DND-41 (cell line): Measurements from ENCODE around the gene GPR55.

Experiments used
- ATAC-seq: fragments of 200-7000 bp; cut with Tn5 transposase; 3 replicates; pipeline ENCODE4 v1.9.1; 2021; ENCODE audit warnings: low read depth; ENCODE audit not compliant: insufficient read depth
- DNase-seq: peaks from one replicate; pipeline ENCODE4 v3.0.0-alpha.2; 2020
- H2AFZ ChIP-seq: 2 replicates; pipeline ENCODE4 v1.6.0; 2012; ENCODE audit warnings: low read depth, low read length
- H3K27ac ChIP-seq: 2 replicates; pipeline ENCODE4 v1.5.1; 2012; ENCODE audit warnings: low read length, inconsistent platforms
- H3K27me3 ChIP-seq: fragments of 200-600 bp; sonication (generic); 2 replicates; pipeline ENCODE4 v1.6.0; 2012; ENCODE audit warnings: low read length, mild to moderate bottlenecking, inconsistent platforms; ENCODE audit not compliant: insufficient read depth, poor library complexity
- H3K36me3 ChIP-seq: 2 replicates; pipeline ENCODE4 v1.5.1; 2012; ENCODE audit warnings: low read length, inconsistent platforms; ENCODE audit not compliant: insufficient read depth
- H3K4me1 ChIP-seq: 2 replicates; pipeline ENCODE4 v1.5.1; 2012; ENCODE audit warnings: mild to moderate bottlenecking, low read length; ENCODE audit not compliant: insufficient read depth
- H3K4me2 ChIP-seq: 2 replicates; pipeline ENCODE4 v1.6.0; 2012; ENCODE audit warnings: mild to moderate bottlenecking, moderate library complexity, low read length, inconsistent platforms; ENCODE audit not compliant: insufficient read depth
- H3K4me3 ChIP-seq, 2 experiments: fragments of 200-600 bp in 1 of 2; shearing (Covaris generic) in 1 of 2; 2 replicates each; pipeline ENCODE4 v1.5.1; 2012 to 2016; ENCODE audit warnings: inconsistent platforms in 2 of 2, low read length in 2 of 2, mild to moderate bottlenecking in 2 of 2, low read depth in 1 of 2, moderate library complexity in 1 of 2
- H3K79me2 ChIP-seq: 2 replicates; pipeline ENCODE4 v1.6.0; 2012; ENCODE audit warnings: low read length, inconsistent platforms; ENCODE audit not compliant: insufficient read depth
- H3K9ac ChIP-seq: 2 replicates; pipeline ENCODE4 v1.6.0; 2012; ENCODE audit warnings: low read depth, mild to moderate bottlenecking, inconsistent platforms, low read length, moderate library complexity
- H3K9me3 ChIP-seq: 2 replicates; pipeline ENCODE4 v1.5.1; 2012; ENCODE audit warnings: low read length, moderate library complexity, mild to moderate bottlenecking, inconsistent platforms; ENCODE audit not compliant: insufficient read depth, severe bottlenecking
- H4K20me1 ChIP-seq: 2 replicates; pipeline ENCODE4 v1.6.0; 2012; ENCODE audit warnings: low read length; ENCODE audit not compliant: insufficient read depth
- CTCF ChIP-seq: IDR thresholded peaks from 2 replicates; pipeline ENCODE4 v1.5.1; 2012; ENCODE audit warnings: borderline replicate concordance, low read length, moderate library complexity, mild to moderate bottlenecking; ENCODE audit not compliant: poor library complexity, severe bottlenecking; ENCODE audit errors: extremely low read depth
- EZH2 ChIP-seq: IDR thresholded peaks from 3 replicates; pipeline ENCODE4 v1.6.1; 2012; ENCODE audit warnings: borderline replicate concordance, low read depth, mild to moderate bottlenecking, moderate library complexity, low read length, inconsistent platforms; ENCODE audit not compliant: severe bottlenecking

GPR55 gene

GRCh38 chr2:230949966-230950873 lies 25.2 kb upstream of the GPR55 start:
- H3K27ac ChIP-seq, result no peak overlapping the region

GRCh38 chr2:230947908-230948365 lies 22.9 kb upstream of the GPR55 start:
- H3K4me1 ChIP-seq, result no peaks in the 10 kb centered on the region
- peaks cover 3% of the 10 kb centered on the region for H3K27me3 ChIP-seq
- no peaks in the 10 kb centered on the region for H3K9me3 ChIP-seq
- no peak overlapping the region for H2AFZ ChIP-seq
- H3K4me3 ChIP-seq, result no peak overlapping the region
- DNase-seq, result no peak
- H3K9ac ChIP-seq, result no peak overlapping the region
- no peak for TF ChIP-seq CTCF
- no peaks in the 10 kb centered on the region for H4K20me1 ChIP-seq
- no peaks in the 10 kb centered on the region for H3K36me3 ChIP-seq
- ATAC-seq, result no peak
- no peaks in the 10 kb centered on the region for H3K79me2 ChIP-seq
- no peak overlapping the region for H3K27ac ChIP-seq
- no peak overlapping the region for H3K4me2 ChIP-seq

More at GRCh38 chr2:230949966-230950873, 25.2 kb upstream of the GPR55 start:
- Histone ChIP-seq H3K4me1 (no peaks in the 10 kb centered on the region), H2AFZ (no peak overlapping the region), H3K27me3 (peaks cover 4% of the 10 kb centered on the region), H3K9ac (no peak overlapping the region), H3K9me3 (no peaks in the 10 kb centered on the region), H3K79me2 (no peaks in the 10 kb centered on the region), H4K20me1 (no peaks in the 10 kb centered on the region), H3K4me3 (no peak overlapping the region), H3K4me2 (no peak overlapping the region), H3K36me3 (no peaks in the 10 kb centered on the region)
- TF ChIP-seq CTCF (no peak), EZH2 (no peak)
- DNase-seq, result no peak
- no peak for ATAC-seq

- Histone ChIP-seq H3K27ac (no peak overlapping the region), H3K36me3 (no peaks in the 10 kb centered on the region), H2AFZ (no peak overlapping the region), H3K79me2 (no peaks in the 10 kb centered on the region), H3K4me2 (no peak overlapping the region), H4K20me1 (no peaks in the 10 kb centered on the region), H3K9ac (no peak overlapping the region), H3K9me3 (no peaks in the 10 kb centered on the region), H3K27me3 (peaks cover 3% of the 10 kb centered on the region), H3K4me3 (no peak overlapping the region), H3K4me1 (no peaks in the 10 kb centered on the region)
- ATAC-seq, result no peak
- TF ChIP-seq CTCF (no peak), EZH2 (no peak)
- DNase-seq, result no peak
Measured at GRCh38 chr2:230947235-230947576, 22.2 kb upstream of the GPR55 start.
